ENCODE data around the gene CHL1. TPM values are rescaled to one million over a fixed set of nuclear protein-coding genes. Genes with fewer than 3 reads are reported as not detected.

The CHL1 gene
- total and polyA plus RNA-seq, 8 donors = 0.62 to 25.3 (median 10.5) TPM

DNA sequence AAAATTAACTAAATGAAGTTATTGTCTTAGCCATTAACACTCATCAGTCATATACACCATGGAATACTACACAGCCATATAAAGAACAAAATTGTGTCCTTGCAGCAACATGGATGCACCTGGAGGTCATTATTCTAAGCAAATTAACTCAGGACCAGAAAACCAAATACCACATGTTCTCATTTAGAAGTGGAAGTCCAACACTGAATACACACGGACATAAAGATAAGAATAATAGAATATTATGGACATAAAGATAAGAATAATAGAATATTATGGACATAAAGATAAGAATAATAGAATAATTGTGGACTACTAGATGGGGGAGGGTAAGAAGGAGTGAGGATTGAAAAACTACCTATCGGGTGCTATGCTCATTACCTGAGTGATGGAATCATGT, 122.3 kb downstream of the CHL1 start:
- H3K9me3 ChIP-seq = no peaks in the 10 kb centered on the region
- no peak for TF ChIP-seq EP300 (IDR thresholded peaks at IDR 0.05)
- TF ChIP-seq, protein P1, sequence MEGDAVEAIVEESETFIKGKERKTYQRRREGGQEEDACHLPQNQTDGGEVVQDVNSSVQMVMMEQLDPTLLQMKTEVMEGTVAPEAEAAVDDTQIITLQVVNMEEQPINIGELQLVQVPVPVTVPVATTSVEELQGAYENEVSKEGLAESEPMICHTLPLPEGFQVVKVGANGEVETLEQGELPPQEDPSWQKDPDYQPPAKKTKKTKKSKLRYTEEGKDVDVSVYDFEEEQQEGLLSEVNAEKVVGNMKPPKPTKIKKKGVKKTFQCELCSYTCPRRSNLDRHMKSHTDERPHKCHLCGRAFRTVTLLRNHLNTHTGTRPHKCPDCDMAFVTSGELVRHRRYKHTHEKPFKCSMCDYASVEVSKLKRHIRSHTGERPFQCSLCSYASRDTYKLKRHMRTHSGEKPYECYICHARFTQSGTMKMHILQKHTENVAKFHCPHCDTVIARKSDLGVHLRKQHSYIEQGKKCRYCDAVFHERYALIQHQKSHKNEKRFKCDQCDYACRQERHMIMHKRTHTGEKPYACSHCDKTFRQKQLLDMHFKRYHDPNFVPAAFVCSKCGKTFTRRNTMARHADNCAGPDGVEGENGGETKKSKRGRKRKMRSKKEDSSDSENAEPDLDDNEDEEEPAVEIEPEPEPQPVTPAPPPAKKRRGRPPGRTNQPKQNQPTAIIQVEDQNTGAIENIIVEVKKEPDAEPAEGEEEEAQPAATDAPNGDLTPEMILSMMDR (IDR thresholded peaks at IDR 0.05) = no peak
- TF ChIP-seq POLR2A (IDR thresholded peaks at IDR 0.05) = no peak
- TF ChIP-seq POLR2AphosphoS5 (IDR thresholded peaks at IDR 0.05) = no peak
- H3K27ac ChIP-seq = no peak overlapping the region
- WGBS, 5 donors = 58 to 76% (median 63%) methylated on average over 2 of the region's 2 CpGs
- intact Hi-C loops (cut with DNase I; ENCODE audit: low total_unique reads) = no loop called here
- H3K27me3 ChIP-seq = no peaks in the 10 kb centered on the region
- no peaks in the 10 kb centered on the region for H3K36me3 ChIP-seq
- DNase-seq = no peak
- no peaks in the 10 kb centered on the region for H3K4me1 ChIP-seq
- no peak overlapping the region for H3K4me3 ChIP-seq

DNA sequence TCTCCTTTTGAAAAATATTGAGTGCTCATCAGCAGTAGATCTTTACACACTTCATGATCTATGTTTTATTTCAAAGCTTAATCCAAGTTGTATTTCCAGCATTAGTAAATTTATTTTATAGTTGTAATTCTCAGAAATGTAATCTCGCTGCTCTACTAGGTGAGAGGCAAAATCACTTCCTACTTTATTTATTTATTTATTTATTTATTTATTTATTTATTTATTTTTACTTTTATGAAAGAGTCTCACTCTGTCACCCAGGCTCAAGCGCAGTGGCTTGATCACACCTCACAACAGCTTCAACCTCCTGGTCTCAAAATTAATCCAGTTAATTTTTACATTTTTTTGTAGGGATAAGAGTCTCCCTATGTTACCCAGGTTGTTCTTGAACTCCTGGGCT, 127.9 kb downstream of the CHL1 start:
- Histone ChIP-seq H3K4me1 (no peaks in the 10 kb centered on the region), H3K36me3 (no peaks in the 10 kb centered on the region), H3K27me3 (no peaks in the 10 kb centered on the region), H3K27ac (no peak overlapping the region), H3K9me3 (no peaks in the 10 kb centered on the region), H3K4me3 (no peak overlapping the region)
- intact Hi-C loops (cut with DNase I; ENCODE audit: low total_unique reads) = no loop called here
- no peak for TF ChIP-seq POLR2A (IDR thresholded peaks at IDR 0.05)
- no peak for TF ChIP-seq POLR2AphosphoS5 (IDR thresholded peaks at IDR 0.05)
- no peak for TF ChIP-seq EP300 (IDR thresholded peaks at IDR 0.05)
- TF ChIP-seq, protein P1 (IDR thresholded peaks at IDR 0.05) = no peak
- no peak for DNase-seq
- WGBS, 5 donors = 87 to 92% (median 91%) methylated on average over 2 of the region's 2 CpGs

DNA sequence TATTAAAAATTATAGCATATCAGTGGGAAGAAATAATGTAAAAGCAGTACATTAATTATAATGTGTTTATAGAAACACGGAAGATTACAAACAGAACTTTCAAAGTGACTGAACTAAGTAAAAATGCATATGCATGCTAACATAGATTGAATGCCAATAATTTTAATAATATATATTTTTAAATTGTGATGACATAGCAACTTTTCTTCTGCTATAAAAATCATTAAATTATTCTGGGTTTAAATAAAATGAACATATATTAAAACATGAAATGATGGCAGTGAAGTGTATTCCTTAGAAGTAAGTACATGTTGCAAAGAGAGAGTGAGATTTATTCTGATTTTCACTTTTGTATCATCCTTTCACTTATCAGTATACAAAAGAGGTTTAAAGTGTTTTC, 128.9 kb downstream of the CHL1 start:
- Histone ChIP-seq H3K27ac (no peak overlapping the region), H3K27me3 (no peaks in the 10 kb centered on the region), H3K9me3 (no peaks in the 10 kb centered on the region), H3K4me1 (no peaks in the 10 kb centered on the region), H3K36me3 (no peaks in the 10 kb centered on the region), H3K4me3 (no peak overlapping the region)
- WGBS, 5 donors = 77 to 91% (median 86%) methylated on average over 1 of the region's 1 CpG
- TF ChIP-seq POLR2A (IDR thresholded peaks at IDR 0.05) (no peak), POLR2AphosphoS5 (IDR thresholded peaks at IDR 0.05) (no peak), EP300 (IDR thresholded peaks at IDR 0.05) (no peak)
- TF ChIP-seq, protein P1 (IDR thresholded peaks at IDR 0.05) = no peak
- intact Hi-C loops (cut with DNase I; ENCODE audit: low total_unique reads) = no loop called here
- no peak for DNase-seq

DNA sequence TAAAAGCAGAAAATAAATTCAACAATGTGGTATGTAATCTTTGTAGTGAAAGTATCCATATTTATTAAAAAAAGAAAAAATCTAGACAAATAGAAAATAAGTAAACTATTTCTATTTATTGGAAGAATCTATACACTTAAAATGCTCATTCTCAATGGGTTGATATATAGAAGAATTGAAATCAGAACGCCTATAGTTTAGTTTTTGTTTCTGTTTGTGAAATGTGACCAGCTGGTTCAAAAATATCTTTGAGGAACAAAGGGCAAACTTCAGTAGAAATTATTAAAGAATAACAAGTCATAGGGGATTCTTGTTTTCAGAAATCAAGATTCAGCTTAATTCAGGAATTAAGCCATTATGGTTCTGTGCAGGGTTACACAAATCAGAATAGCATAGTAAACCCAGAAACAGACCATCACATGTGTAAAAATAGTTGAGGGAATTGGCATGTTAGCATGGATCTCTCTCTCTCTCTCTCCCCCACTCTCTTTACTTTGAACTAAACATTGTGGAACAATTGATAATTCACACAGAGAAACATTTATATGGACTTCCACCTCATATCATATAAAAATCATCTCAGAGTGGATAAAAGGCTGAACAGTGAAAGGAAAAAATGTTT, 134.0 kb downstream of the CHL1 start:
- TF ChIP-seq, protein P1 (IDR thresholded peaks at IDR 0.05) = no peak
- TF ChIP-seq POLR2AphosphoS5 (IDR thresholded peaks at IDR 0.05) = no peak
- TF ChIP-seq POLR2A (IDR thresholded peaks at IDR 0.05) = no peak
- no peak for TF ChIP-seq EP300 (IDR thresholded peaks at IDR 0.05)
- H3K4me3 ChIP-seq = no peak overlapping the region
- H3K4me1 ChIP-seq = no peaks in the 10 kb centered on the region
- H3K9me3 ChIP-seq = no peaks in the 10 kb centered on the region
- no peak for DNase-seq
- no peaks in the 10 kb centered on the region for H3K27me3 ChIP-seq
- no peak overlapping the region for H3K27ac ChIP-seq
- WGBS, 5 donors = 46 to 76% (median 65%) methylated on average over 1 of the region's 1 CpG
- H3K36me3 ChIP-seq = no peaks in the 10 kb centered on the region
- intact Hi-C loops (cut with DNase I; ENCODE audit: low total_unique reads) = no loop called here

Measured in stomach (tissue), 9 donors.